NCI-H2107 treated with DMSO at 0.1 percent for 48 hours (cell line): ENCODE measurements around the gene COL9A1.
"Not testable (repeated sequence)": the region's sequence is repeated elsewhere in the genome, so short reads cannot be mapped to it uniquely, and the experiment has no call there.

Source experiments
- DNase-seq: peaks from one replicate; lab custom pipeline; 2025; ENCODE audit not compliant: unreplicated experiment; lab: John Stamatoyannopoulos, UW

Gene COL9A1

GRCh38 chr6:70303034-70303525 lies at the start of gene COL9A1:
Gene COL9A1 (minus strand): TSS chr6:70303084. CDS start chr6:70302924, 160 bp downstream.
- no peak for DNase-seq

- DNase-seq: no peak
These were observed 48.6 kb upstream of the COL9A1 start for GRCh38 chr6:70351461-70351860.

GRCh38 chr6:70345619-70346018 lies 42.7 kb upstream of the COL9A1 start:
- DNase-seq: no peak

- DNase-seq: no peak
These were observed 40.4 kb upstream of the COL9A1 start for GRCh38 chr6:70343313-70343712.

- not testable (repeated sequence) for DNase-seq
These were observed 36.9 kb upstream of the COL9A1 start for GRCh38 chr6:70339810-70340209.

- DNase-seq: no peak
These were observed 35.9 kb upstream of the COL9A1 start for GRCh38 chr6:70338775-70339174.

GRCh38 chr6:70337743-70338105 lies 34.8 kb upstream of the COL9A1 start:
- no peak for DNase-seq

GRCh38 chr6:70336996-70337742 lies 34.3 kb upstream of the COL9A1 start:
- DNase-seq: no peak

GRCh38 chr6:70327036-70327435 lies 24.2 kb upstream of the COL9A1 start:
- DNase-seq: no peak

- DNase-seq: no peak
These were observed 22.1 kb upstream of the COL9A1 start for GRCh38 chr6:70325009-70325408.

- DNase-seq: not testable (repeated sequence)
These were observed 14.9 kb upstream of the COL9A1 start for GRCh38 chr6:70317799-70318198.

- no peak for DNase-seq
These were observed 12.3 kb upstream of the COL9A1 start for GRCh38 chr6:70315079-70315751.

GRCh38 chr6:70314296-70314695 lies 11.4 kb upstream of the COL9A1 start:
- no peak for DNase-seq

- DNase-seq: no peak
These were observed 9.4 kb upstream of the COL9A1 start for GRCh38 chr6:70312165-70312745.

- no peak for DNase-seq
These were observed 7.3 kb upstream of the COL9A1 start for GRCh38 chr6:70310063-70310694.

- DNase-seq: no peak
These were observed 6.4 kb upstream of the COL9A1 start for GRCh38 chr6:70309243-70309642.

- DNase-seq: not testable (repeated sequence)
These were observed 5.3 kb upstream of the COL9A1 start for GRCh38 chr6:70308142-70308541.

- no peak for DNase-seq
These were observed 4.1 kb upstream of the COL9A1 start for GRCh38 chr6:70307008-70307407.

- DNase-seq: no peak
These were observed 1.7 kb upstream of the COL9A1 start for GRCh38 chr6:70304616-70305015.

GRCh38 chr6:70299456-70299855 lies 3.4 kb downstream of the COL9A1 start:
- DNase-seq: no peak

- no peak for DNase-seq
These were observed 4.8 kb downstream of the COL9A1 start for GRCh38 chr6:70298068-70298467.

- DNase-seq: peak; percentile 11
These were observed 10.7 kb downstream of the COL9A1 start for GRCh38 chr6:70292193-70292592.
